Stimulated activated CD8-positive, alpha-beta memory T cell treated with anti-CD3 and anti-CD28 coated beads, Interleukin-2, amount 100 ng/mL, for 1 hour (primary cell): ENCODE results near the gene GMDS.

Experiments used
- DNase-seq, 2 donors: peaks; one replicate each; pipeline ENCODE4 v3.0.0-alpha.2; 2020; ENCODE audit warnings: low read depth in 2 of 2

Gene GMDS

DNA sequence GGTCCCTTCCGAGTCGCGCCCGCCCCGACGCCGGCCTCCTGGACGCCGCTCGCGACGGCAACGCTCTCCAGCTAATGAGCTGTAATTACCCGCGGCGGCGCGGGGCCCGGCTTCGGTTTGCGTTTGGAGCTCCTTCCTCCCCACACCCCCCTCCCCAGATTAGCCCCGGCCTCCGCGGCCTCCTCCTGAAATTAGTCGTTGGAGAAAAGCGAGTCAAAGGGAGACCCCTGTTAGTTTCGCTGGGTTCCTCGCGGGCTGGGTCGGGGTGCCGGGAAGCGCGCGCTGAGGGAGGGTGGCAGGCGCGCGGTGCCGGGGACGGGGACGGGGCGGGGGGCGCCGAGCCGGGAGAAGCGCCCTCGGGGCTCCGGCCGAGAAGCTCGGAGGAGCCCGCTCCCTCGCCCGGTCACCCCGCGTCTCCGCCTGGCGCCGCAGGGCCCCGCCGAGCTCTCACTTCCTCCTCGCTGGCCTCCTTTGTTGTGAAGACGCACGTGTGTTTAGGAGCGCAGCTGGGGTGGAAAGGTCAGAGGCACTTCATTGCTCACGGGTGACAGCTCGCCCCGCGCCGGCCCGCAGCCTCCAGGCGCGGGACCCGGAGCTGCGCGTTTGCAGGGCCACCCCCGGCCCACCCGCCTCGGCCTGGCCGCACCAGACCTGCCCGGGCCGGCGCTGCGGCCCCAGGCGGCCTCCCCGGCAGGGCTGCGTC, 630.8 kb downstream of the GMDS start:
- no peak for DNase-seq

DNA sequence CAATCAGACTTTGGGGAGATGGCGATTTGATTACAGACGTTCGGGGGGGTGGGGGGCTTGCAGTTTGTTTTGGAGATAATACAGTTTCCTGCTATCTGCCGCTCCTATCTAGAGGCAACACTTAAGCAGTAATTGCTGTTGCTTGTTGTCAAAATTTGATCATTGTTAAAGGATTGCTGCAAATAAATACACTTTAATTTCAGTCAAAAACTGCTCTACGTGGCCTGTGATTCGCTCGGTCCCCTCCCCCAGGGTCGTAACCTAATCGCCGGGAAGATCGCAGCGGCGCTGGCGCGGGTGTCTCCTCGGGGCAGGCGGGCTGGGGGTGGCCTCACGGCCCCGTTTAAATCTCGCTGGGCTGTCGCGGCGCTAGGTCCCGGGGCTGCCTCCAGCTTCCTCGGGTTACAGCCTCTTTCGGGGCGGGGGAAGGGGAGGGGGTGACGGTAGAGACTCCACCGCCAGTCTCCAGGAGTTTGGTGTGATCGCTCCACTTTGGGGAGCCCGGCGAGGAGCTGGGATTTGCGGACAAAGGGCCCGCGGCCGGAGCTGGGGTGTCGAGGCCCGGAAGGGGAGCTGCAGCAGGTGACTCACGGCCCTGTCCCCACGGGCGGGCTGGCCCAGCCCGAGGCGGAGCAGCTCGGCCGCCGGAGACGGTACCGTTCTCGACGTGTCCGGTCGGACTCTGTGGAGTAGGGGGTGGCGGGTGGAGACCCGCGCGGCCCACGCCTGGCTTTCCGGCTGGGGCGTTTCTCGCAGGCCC, 631.5 kb downstream of the GMDS start:
- DNase-seq, result no peak

DNA sequence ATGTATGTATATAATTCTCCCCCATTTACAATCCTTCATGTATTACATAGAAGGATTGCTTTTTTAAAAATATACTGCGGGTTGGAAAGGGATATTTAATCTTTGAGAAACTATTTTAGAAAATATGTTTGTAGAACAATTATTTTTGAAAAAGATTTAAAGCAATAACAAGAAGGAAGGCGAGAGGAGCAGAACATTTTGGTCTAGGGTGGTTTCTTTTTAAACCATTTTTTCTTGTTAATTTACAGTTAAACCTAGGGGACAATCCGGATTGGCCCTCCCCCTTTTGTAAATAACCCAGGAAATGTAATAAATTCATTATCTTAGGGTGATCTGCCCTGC, 632.1 kb downstream of the GMDS start:
- DNase-seq, result no peak

DNA sequence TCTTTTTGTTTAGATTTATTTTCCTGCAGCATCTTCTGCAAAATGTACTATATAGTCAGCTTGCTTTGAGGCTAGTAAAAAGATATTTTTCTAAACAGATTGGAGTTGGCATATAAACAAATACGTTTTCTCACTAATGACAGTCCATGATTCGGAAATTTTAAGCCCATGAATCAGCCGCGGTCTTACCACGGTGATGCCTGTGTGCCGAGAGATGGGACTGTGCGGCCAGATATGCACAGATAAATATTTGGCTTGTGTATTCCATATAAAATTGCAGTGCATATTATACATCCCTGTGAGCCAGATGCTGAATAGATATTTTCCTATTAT, 632.5 kb downstream of the GMDS start:
- no peak for DNase-seq

DNA sequence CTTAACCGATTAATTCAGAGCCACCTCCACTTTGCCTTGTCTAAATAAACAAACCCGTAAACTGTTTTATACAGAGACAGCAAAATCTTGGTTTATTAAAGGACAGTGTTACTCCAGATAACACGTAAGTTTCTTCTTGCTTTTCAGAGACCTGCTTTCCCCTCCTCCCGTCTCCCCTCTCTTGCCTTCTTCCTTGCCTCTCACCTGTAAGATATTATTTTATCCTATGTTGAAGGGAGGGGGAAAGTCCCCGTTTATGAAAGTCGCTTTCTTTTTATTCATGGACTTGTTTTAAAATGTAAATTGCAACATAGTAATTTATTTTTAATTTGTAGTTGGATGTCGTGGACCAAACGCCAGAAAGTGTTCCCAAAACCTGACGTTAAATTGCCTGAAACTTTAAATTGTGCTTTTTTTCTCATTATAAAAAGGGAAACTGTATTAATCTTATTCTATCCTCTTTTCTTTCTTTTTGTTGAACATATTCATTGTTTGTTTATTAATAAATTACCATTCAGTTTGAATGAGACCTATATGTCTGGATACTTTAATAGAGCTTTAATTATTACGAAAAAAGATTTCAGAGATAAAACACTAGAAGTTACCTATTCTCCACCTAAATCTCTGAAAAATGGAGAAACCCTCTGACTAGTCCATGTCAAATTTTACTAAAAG, 633.0 kb downstream of the GMDS start:
- DNase-seq, result no peak

DNA sequence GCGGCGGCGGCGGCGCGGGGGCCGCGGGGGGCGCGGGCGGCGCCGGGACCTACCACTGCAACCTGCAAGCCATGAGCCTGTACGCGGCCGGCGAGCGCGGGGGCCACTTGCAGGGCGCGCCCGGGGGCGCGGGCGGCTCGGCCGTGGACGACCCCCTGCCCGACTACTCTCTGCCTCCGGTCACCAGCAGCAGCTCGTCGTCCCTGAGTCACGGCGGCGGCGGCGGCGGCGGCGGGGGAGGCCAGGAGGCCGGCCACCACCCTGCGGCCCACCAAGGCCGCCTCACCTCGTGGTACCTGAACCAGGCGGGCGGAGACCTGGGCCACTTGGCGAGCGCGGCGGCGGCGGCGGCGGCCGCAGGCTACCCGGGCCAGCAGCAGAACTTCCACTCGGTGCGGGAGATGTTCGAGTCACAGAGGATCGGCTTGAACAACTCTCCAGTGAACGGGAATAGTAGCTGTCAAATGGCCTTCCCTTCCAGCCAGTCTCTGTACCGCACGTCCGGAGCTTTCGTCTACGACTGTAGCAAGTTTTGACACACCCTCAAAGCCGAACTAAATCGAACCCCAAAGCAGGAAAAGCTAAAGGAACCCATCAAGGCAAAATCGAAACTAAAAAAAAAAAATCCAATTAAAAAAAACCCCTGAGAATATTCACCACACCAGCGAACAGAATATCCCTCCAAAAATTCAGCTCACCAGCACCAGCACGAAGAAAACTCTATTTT, 633.7 kb downstream of the GMDS start:
- no peak for DNase-seq

DNA sequence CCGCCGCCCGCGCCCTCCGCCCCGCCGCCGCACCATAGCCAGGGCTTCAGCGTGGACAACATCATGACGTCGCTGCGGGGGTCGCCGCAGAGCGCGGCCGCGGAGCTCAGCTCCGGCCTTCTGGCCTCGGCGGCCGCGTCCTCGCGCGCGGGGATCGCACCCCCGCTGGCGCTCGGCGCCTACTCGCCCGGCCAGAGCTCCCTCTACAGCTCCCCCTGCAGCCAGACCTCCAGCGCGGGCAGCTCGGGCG, 634.2 kb downstream of the GMDS start:
- no peak for DNase-seq

DNA sequence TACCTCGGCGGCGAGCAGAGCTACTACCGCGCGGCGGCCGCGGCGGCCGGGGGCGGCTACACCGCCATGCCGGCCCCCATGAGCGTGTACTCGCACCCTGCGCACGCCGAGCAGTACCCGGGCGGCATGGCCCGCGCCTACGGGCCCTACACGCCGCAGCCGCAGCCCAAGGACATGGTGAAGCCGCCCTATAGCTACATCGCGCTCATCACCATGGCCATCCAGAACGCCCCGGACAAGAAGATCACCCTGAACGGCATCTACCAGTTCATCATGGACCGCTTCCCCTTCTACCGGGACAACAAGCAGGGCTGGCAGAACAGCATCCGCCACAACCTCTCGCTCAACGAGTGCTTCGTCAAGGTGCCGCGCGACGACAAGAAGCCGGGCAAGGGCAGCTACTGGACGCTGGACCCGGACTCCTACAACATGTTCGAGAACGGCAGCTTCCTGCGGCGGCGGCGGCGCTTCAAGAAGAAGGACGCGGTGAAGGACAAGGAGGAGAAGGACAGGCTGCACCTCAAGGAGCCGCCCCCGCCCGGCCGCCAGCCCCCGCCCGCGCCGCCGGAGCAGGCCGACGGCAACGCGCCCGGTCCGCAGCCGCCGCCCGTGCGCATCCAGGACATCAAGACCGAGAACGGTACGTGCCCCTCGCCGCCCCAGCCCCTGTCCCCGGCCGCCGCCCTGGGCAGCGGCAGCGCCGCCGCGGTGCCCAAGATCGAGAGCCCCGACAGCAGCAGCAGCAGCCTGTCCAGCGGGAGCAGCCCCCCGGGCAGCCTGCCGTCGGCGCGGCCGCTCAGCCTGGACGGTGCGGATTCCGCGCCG, 634.7 kb downstream of the GMDS start:
- no peak for DNase-seq

DNA sequence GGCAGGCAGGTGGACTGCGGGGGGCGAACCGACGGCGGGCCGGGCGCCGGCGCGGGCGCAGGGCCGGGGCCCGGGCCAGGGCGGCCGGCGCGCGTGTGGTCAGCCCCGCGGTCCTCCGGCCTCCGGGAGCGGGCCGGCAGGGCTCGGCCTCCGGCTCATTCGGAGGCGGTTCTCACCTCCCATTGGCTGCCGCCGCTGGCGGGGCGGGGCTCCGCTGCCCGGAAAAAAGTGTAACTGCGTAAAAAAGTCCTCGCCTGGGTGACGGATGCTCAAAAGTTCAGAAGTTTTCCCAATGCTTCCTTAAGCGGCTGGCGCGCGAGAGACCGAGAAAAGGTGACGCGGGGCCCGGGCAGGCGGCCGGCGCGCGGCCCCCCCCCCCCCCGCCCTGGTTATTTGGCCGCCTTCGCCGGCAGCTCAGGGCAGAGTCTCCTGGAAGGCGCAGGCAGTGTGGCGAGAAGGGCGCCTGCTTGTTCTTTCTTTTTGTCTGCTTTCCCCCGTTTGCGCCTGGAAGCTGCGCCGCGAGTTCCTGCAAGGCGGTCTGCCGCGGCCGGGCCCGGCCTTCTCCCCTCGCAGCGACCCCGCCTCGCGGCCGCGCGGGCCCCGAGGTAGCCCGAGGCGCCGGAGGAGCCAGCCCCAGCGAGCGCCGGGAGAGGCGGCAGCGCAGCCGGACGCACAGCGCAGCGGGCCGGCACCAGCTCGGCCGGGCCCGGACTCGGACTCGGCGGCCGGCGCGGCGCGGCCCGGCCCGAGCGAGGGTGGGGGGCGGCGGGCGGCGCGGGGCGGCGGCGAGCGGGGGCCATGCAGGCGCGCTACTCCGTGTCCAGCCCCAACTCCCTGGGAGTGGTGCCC, 635.5 kb downstream of the GMDS start, which contains the start of gene FOXC1:
TSS of gene FOXC1 (plus strand) at position 268 of the 849 bp plus-strand sequence. CDS start at position 799, 531 bp downstream.
- DNase-seq, result no peak

DNA sequence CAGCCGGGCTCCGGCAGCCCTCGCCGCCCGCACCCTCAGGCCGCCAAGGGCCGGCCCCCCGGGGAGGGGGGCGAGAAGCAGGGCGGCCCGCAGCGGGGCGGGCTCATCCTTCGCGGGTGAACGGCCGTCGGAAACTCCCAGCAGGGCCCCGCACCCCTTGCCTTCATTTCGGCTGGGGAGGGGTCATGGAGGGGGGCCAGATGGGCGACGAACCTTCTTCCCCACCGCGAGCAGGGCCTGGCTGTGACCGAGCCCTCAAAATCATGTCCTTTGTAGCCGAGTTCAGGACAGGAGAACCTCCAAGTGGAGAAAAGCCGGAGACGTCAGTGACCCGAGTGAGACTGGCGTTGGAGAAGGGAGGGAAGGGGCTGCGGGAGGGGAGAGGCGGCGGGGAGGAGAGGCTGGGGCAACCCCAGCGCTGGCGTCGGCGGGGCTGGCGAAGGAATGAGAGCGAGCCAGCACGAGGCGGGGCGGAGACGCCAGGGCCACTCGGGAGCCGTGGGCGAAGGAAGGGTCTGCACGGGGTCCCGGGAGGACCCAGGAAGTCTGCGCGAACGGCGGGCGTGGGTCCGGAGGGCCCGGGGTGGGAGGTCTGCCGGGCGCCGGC, 636.3 kb downstream of the GMDS start:
- DNase-seq, result no peak

DNA sequence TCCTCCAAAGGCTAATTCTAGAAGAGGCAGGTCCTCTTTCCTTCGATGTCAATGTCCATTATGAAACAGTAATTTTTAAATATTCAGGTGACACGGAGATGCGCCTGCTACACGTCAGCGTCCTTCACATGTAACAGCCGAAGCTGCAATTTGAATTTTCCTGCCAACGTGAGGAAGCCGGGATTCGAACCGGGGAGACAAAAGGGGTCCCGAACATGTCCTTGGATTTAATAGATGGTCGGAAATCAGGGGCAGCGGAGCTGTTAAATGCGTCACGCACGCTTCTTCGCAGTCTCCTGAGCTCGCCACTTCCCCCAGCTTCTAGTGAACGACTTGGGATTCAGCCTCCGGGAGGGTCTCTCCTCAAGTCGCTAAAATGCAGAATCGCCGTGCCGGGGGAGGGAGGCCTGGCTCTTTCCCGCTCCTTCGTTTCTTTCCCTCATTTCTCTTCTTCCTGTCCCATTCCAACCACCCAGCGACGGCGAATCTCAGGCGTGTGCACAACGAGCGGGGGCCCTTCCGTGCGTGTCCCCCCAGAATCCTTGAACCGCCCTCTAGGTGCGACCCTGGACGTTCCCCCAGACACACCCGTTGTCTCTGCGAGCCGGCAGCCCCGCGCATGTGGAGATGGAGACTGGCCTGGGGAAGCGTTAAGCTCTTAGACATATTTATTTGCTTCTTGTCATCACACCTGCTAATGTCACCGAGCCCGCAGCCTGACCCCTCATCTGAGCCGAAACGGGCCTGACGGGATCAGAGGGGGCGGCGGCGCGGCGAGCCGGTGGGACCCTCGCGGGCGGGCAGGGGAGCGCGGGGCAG, 637.0 kb downstream of the GMDS start:
- DNase-seq, result no peak

DNA sequence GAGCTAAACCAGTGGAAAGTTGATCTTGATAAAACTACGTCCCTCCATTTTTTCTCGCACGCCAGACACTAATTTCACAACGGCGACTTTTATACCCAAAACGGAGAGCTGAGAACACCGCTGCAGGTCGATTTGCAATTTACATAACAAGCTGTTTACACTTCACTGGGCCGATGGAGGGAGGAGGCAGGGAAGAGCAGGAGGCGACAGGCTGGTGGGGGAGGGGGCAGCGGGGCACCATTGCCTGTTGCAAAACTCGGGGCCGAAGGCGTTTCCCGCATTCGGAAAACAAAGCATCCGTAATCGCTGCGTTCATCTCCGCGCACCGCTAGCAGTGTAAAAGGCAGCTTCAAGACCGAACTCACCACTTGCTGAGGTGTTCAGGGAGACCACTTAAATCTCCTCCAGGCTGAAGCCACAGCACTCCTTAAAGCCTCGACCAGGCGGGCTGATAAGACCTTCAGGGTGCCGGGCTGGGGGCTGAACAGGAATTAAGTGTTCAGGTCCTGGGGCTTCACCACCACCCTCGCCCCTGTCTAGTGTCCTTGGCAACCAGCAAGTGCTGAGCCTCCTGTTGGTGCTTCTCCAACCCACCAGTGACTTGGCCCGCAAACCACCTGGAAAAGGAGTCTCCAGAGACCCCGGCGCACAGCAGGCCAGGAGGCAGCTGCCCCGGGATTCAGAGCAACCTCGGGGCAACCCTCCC, 637.7 kb downstream of the GMDS start:
- DNase-seq, result no peak

DNA sequence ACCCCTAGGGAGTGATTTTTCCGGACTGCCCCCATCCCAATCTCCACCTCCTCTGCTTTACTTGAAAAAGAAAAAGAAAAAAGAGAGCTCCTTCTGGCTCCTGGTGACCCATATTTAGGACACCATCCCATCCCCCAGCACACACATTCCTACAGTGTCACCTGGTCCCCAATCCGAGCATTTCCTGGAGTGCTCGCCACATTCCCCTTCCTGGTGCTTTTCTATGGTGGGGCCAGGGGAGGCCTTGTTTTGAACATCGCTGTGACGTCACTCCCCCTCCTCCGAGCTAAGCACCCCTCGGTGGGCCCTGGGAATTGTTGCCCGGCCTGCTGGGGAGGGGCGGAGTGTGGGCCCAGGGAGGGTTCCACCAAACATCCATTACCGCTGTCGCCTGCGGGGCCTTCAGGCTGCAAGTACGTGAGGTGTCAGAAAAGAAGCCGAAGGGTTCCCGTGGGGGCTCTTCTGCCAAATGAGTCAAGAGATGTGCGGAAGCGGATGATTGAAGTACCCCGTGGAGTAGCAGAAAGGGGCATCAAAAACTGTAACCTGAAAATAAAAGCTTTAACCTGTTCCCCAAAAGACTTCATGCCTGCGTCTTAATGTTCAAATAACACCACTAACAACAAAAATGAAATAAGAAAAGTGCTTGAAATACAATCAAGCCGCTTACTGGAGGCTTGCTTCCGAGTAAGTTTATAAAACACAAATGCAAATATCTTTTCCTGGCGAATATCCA, 638.5 kb downstream of the GMDS start:
- no peak for DNase-seq

DNA sequence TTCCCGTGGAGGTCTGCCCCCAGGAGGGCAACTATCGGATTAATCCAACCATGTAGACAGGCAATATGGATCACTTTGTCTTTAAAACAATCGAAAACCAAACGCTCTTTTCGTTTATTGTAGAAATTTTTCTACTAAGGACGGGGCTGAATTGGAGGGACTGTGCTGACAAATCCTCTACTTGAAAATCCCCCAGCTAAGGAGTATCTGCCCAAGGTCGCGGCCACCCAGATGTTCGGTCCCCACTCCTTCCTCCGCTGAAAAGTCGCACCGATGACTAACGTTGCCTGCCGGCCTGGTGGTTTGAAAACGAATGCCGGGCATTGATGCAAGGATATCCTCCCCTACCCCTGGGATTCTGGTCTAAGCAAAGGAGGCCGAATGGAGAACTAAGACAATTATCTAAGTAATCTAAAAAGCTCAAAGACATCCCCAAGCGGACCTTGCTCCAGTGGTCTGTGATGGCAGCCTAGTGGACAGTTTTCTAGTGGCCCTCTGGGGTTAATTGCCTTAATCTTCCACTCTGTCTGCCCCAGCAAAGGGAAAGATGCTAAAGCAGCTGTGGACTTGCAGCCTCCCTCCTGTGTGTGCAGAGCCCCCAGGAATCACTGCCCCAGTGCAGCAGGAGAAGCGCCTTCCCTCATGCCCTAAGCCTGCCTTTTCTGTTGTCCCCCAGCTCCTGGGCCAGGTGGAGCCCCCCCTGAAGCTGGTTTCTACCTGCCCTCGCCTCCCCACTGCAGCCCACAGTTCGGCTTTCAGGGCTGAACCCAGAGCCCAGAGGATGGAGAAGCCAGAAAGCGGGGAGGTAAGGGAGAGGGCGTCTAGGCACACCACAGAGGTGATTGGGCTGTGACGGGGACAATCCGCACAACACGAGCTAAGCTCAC, 639.3 kb downstream of the GMDS start:
- DNase-seq, result no peak

DNA sequence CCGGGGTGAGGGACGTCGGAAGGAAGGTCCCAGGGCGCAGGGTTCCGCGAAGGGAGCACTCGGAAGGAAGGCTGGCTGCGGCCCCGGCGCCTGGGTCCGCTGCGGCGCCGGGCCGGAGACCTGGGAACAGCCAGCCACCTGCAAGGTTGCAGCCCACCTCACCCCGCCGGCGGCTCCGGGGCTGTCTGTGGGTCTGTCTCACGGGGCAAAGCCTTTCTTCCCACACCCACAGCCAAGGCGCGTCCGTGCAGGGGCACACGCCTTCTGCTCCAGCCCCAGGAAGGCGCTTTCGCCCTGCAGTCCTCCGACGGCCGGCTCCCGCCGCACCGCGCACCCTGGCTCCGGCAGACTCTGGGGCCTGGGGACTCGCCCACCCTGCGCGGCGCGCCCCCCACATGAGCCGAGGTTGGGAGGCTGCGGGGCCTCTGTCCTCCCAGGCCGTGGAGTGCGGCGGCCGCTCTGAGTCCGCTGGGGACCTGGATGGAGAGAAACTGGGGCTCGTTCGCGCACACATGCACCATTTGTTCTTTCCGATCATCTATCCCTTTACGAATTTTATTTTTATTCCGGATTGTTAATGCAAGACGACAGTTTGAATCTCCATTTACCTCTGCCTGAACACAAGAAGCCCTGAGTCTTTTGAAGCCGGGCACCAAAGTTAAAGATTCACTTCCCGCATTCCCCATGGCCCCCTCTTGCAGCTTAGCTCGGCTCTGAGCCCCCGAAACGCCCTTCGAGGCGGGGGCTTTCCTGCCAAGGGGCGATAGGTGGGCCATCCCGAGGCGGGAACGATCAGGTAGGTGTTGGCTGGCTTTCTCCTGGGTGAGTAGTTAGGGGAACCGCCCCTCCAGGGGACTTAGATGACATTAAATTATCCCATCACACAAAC, 640.2 kb downstream of the GMDS start:
- no peak for DNase-seq
